HG03095 (cell line): Measurements from ENCODE around the gene NEU4.

Experiments used
- ATAC-seq: cut with Tn5 transposase; IDR thresholded peaks from one replicate; pipeline ENCODE4 v1.9.1; 2021; ENCODE audit warnings: moderate library complexity; ENCODE audit not compliant: unreplicated experiment

NEU4 gene

GRCh38 chr2:241849616-241850543, 40.9 kb downstream of the NEU4 start:
- ATAC-seq = no peak

- no peak for ATAC-seq
Measured at GRCh38 chr2:241850544-241851324, 41.7 kb downstream of the NEU4 start.

- ATAC-seq = no peak
Measured at GRCh38 chr2:241851325-241852115, 42.5 kb downstream of the NEU4 start.

DNA sequence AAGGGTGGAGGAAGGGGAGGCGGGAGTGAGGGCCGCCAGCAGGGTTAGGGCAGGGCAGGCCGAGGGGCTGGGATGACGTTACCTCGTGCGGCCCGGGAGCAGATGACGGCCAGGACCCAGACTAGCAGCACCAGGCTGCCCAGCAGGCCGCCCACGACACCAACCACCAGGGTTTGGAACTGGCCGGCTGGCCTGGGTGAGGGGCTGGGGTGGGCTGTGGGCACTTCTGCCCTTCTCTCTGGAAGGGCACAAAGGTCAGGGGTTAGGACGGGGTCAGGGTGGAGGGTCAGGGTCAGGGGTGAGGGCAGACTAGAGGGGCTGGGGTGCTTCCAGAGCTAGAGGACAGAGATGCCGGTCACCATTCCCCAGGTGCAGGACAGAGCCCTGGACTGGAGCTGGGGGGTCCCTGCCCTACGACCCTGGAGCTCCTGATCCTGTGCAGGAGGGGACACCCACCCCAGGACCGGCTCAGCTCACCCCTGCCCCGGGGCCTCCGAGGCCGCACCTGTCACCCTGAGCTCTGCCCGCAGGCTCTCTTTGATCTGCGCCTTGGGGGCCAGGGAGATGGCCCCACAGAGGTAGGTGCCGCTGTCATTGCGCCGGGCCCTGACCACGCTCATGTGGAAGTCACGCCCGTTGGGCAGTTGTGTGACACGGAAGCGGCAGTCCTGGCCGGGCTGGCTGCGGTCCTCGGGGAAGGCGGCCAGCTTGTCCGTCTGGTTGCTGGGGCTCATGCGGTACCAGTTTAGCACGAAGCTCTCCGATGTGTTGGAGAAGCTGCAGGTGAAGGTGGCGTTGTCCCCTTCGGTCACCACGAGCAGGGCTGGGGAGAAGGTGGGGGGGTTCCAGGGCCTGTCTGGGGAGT, 43.4 kb downstream of the NEU4 start:
- ATAC-seq = no peak

DNA sequence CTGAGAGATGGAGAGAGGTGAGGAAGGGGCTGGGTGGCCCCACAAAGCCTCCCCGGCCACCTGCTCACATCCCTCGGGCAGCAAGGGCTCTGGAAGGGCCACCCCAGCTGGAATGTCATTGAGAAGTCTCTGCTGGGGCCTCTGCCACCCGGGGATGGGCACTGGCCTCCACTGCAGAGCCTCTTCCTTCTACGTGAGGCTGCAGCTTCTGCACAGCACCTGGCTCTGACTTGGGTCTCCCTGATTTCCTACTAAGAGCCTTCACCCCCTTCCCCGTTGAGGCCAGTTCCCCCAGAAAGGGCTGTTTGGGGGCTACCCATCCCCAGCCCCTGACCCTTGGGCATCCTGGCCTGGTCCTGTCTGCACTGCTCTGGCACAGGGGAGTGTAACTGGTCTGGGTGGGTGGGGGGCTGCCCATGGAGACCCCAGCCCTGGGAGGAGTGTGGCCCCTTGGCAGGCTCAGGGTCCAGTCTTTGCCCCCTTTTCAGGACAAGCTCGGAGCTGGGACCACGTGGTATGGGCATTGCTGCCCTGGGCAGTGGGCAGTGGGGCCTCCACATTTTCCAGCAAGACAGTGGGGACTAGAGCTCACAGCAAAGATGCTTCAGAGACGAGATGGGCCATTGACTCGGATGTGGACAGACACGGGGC, 44.1 kb downstream of the NEU4 start:
- ATAC-seq = no peak

DNA sequence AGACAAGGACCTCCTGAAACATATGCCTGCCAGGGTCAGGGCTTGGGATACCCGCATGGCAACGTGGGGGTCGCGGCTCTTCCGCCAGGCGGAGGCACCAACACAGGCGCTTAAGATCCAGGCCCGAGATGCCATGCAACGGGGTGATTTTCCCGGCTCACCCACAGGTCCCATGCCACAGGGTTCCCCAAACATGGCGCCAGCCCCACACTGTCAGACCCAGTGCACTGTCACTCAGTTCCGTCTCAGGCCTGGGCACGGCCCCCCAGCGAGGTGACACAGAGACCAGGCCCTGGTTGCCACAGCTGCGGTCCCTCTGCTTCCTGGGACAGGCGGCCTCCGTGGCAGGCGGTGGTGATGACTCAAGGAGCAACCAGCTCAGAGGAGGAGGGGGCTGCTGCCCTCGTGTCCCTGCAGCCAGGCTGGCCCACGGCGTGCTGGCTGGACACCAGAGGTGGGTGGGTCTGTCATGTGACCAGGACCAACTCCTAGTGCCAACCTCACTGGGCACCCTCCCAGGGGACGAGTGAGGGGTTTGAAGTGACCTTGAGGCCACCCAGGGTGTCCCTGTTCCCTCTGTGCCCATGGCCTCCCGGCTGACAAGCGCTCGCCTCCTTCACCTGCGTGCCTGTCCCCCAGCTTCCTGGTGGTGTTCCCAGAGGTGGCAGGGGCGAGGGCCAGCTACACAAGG, 44.8 kb downstream of the NEU4 start:
- ATAC-seq = no peak

DNA sequence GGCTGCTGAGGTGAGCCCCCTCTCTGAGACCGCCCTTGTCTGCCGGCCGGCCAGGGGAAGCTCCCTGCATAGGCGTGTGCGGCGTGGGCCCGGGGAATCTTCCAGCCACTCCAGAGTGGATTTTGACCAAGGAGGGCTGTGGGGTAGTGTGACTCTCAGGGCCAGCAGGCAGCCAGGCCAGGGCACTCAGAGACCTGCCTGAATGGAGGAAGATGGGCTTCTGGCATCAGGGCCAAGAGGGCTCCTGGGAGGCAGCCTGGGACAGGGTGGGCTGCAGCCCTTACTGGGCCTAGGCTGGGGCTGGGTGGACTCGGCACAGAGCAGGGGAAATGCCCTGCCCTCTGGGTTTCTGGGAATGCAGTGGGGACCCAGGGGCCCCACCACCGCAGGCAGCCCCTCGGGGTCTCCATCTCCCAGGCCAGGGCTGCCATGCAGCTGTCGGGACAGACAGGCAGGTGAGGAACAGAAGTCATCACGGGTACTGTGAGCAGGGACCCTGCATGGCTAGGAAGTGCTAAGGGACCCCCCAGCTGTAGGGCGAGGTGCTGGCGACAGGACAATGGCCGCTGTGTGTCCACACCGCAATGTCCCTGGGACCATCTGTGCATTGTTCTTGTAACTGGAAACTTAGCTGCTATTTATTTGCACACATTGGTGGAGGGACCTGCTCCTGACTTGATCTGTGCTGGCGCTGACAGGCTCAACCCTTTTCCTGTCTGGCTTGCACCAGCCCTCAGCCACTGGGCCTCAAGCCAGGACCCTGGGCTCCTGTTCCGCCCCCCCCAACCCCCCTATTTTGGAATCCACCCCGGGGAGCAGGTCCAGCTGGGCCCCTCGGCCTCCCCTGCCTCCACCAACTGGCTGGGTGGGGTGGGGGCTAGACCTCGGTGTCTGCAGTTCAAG, 45.6 kb downstream of the NEU4 start:
- ATAC-seq = no peak

DNA sequence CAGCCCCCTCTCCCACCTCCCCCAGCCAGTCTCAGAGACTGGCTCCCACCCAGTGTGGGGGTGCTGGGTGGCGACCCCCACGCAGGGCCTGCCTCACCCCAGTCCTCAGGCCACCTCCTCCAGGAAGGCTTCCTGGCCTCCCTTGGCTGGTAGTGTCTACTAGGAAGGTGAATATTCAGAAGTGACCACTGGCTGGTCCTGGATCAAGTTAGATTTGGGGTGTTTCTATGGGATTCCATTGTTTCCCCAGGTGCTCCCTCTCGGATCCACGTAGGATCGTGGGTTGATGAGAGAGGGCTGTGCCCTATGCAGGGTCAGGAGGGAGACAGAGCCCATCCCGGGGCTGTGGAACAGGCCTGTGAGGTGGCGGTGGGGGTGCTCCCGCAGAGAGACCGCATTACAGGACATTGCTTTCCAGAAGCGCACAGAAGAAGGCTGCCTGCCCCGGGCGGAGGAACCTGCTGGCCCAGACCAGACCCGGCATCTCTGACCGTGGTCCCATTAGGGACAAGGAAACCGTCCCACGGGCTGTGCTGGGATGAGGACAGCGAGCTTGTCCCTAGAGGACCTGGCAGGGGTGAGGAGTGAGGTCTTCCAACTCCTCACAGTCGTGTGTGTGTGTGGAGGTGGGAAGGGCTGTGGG, 46.4 kb downstream of the NEU4 start:
- no peak for ATAC-seq

DNA sequence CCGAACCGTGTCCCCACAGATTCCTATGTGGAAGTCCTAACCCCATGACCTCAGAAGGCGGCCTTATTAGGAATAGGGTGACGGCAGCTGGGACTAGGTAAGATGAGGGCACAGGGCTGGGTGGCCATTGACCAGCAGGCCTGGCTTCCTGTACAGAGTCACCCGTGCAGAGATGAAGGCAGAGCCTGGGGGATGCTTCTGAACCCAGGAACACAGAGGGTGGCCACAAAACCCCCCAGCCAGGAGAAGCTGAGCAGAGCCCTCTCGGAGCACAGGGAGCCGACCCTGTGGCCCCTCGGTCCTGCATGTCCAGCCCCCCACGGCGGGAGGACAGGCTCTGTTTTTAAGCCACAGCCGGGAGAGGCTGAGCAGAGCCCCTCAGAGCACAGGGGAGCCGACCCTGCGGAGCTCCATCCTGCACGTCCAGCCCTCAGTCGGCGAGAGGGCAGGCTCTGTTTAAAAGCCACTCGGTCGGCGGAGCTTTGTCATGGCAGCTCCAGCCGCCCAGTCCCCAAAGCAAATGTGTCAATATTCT, 47.0 kb downstream of the NEU4 start:
- no peak for ATAC-seq

GRCh38 chr2:241857041-241857541, 48.1 kb downstream of the NEU4 start:
- ATAC-seq = no peak

DNA sequence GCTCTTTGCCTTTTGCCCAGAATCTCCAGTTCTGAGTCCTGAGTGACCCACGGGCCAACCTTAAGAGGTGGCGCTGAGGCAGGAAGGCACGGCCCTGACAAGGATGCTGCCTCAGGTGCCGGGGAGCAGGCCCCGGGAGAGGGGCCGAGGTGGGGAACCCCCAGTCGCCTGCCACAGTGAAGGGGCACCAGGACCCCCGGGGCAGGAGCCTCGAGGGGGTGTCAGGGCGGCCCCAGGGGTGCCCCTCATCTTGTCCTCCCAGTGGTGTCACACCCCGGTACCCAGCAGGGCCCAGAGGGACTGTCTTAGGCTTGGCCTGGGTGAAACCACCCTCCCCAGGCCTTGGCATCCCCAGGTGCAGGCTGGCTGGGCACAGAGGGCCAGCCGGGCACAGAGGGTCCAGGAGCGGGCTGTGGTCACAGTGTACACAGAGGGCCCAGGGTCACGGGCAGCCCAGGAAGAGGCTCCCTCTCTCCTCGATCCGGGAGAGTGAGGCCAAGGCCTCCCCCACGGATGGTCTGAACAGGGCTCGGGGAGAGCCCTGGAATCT, 48.7 kb downstream of the NEU4 start:
- no peak for ATAC-seq

- no peak for ATAC-seq
Measured at GRCh38 chr2:241858206-241859016, 49.4 kb downstream of the NEU4 start, which contains the start of gene PDCD1. Gene PDCD1 (minus strand): TSS chr2:241858894. CDS start chr2:241858838, 56 bp downstream.

GRCh38 chr2:241859017-241859435, 50.0 kb downstream of the NEU4 start:
- peak; percentile 6 for ATAC-seq

DNA sequence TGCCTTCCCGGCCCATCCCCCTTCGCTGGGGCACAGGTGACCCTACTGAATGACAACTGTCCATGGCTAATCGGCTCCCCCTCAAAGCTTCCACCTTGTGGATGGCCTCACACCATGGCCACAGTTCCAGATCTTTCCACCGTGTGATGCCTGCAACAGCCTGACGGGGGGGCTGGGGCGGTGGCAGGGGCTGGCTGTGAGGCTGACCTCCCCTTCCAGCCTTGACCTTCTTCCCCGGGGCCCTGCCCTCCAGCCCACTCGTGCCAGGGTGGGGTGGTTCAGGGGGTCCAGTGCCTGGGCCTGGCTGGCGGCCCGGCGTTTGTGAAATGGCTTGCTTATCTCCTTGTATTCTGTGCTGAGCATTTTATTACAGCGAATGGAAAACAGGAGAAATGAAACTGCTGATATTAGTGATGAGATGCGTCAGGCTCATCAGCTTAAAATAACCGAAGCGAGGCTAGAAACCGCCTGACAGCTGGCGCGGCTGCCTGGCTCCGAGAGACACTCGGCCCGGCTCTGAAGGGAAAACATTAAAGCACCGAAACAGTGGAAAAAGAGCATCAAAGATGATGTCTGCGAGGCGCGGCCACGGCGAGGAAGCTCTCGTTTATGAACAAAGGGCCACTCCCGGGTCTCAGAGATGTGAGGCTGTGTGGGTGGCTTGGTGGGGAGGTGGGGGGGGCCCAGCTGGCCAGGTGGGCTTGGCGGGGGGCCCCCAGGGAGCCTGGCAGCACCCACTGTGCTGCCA, 50.6 kb downstream of the NEU4 start:
- ATAC-seq = peak; percentile 41
